Smooth muscle cell (in vitro differentiated cells): ENCODE results near the gene SLC37A1. TPM values are rescaled to one million over a fixed set of nuclear protein-coding genes. Genes with fewer than 3 reads are reported as not detected.

ENCODE experiments used
- DNase-seq: peaks from one replicate; lab custom pipeline; 2025; ENCODE audit not compliant: unreplicated experiment; lab: John Stamatoyannopoulos, UW
- H2AFZ ChIP-seq: fragments of 200-600 bp; sonication (generic); 2 replicates; pipeline ENCODE4 v1.6.0; 2016; ENCODE audit warnings: antibody characterized with exemption, low read depth, mild to moderate bottlenecking
- H3F3A ChIP-seq: fragments of 200-600 bp; sonication (generic); 2 replicates; pipeline ENCODE4 v1.6.0; 2017; ENCODE audit warnings: antibody characterized with exemption, low read depth
- H3K27ac ChIP-seq: fragments of 200-600 bp; sonication (generic); 2 replicates; pipeline ENCODE4 v1.5.1; 2016; ENCODE audit warnings: low read depth, mild to moderate bottlenecking
- H3K27me3 ChIP-seq: fragments of 200-600 bp; sonication (generic); 2 replicates; pipeline ENCODE4 v1.6.1; 2016; ENCODE audit warnings: low read depth, mild to moderate bottlenecking
- H3K36me3 ChIP-seq: fragments of 200-600 bp; sonication (generic); 2 replicates; pipeline ENCODE4 v1.5.1; 2016; ENCODE audit warnings: low read depth
- H3K4me1 ChIP-seq: fragments of 200-600 bp; sonication (generic); 2 replicates; pipeline ENCODE4 v1.5.1; 2016; ENCODE audit warnings: low read depth
- H3K4me2 ChIP-seq: fragments of 200-600 bp; sonication (generic); 2 replicates; pipeline ENCODE4 v1.6.0; 2016; ENCODE audit warnings: mild to moderate bottlenecking
- H3K4me3 ChIP-seq: fragments of 200-600 bp; sonication (generic); 2 replicates; pipeline ENCODE4 v1.5.1; 2016; ENCODE audit warnings: mild to moderate bottlenecking
- H3K79me2 ChIP-seq: fragments of 200-600 bp; sonication (generic); 2 replicates; pipeline ENCODE4 v1.6.0; 2016; ENCODE audit warnings: low read depth, mild to moderate bottlenecking
- H3K9ac ChIP-seq: fragments of 200-600 bp; sonication (generic); 2 replicates; pipeline ENCODE4 v1.6.0; 2016; ENCODE audit warnings: low read depth
- H3K9me3 ChIP-seq: fragments of 200-600 bp; sonication (generic); replicated peaks from 2 replicates; pipeline ENCODE4 v1.5.1; 2016; ENCODE audit warnings: low read depth
- H4K20me1 ChIP-seq: fragments of 200-600 bp; sonication (generic); 2 replicates; pipeline ENCODE4 v1.6.0; 2016; ENCODE audit warnings: low read depth
- WGBS: methylation state at CpG from one replicate; pipeline ENCODE4 v1.1.7; 2016; ENCODE audit warnings: low lambda C conversion rate; 5-methylcytosine and 5-hydroxymethylcytosine counted together
- polyA plus RNA-seq: library from polyadenylated mRNA; unstranded; fragments of >200 nt; fragmentation: Nextera tagmentation; extraction: Ambion mirVana; gene quantifications from 2 replicates; pipeline ENCODE4 v1.2.1, GENCODE V29; 2016
- total RNA-seq: library from RNA; depleted of rRNA; stranded (reverse); fragments of >200 nt; gene quantifications from 2 replicates; pipeline ENCODE4 v1.2.3, GENCODE V29; 2014
- TF ChIP-seq, protein P1 (sequence below): fragments of 200-600 bp; sonication (generic); IDR thresholded peaks from 2 replicates; pipeline ENCODE4 v1.5.1; 2017; ENCODE audit warnings: borderline replicate concordance, mild to moderate bottlenecking, antibody characterized with exemption; ENCODE audit not compliant: insufficient read depth, poor library complexity, severe bottlenecking

The SLC37A1 gene
- total and polyA plus RNA-seq, 2 experiments from 2014 or later = 15.0 to 18.0 TPM

GRCh38 chr21:42547906-42548365 is 34.3 kb downstream of the SLC37A1 start:
- Histone ChIP-seq H3K4me2 (no peak overlapping the region), H3K27ac (no peak overlapping the region), H3K27me3 (no peaks in the 10 kb centered on the region), H3K9me3 (no peaks in the 10 kb centered on the region), H3K4me1 (no peaks in the 10 kb centered on the region), H3F3A (no peaks in the 10 kb centered on the region), H3K79me2 (no peaks in the 10 kb centered on the region), H3K9ac (no peak overlapping the region), H4K20me1 (no peaks in the 10 kb centered on the region), H3K36me3 (no peaks in the 10 kb centered on the region), H2AFZ (no peak overlapping the region), H3K4me3 (no peak overlapping the region)
- WGBS = 98% methylated on average over 20 of the region's 22 CpGs
- TF ChIP-seq, protein P1, sequence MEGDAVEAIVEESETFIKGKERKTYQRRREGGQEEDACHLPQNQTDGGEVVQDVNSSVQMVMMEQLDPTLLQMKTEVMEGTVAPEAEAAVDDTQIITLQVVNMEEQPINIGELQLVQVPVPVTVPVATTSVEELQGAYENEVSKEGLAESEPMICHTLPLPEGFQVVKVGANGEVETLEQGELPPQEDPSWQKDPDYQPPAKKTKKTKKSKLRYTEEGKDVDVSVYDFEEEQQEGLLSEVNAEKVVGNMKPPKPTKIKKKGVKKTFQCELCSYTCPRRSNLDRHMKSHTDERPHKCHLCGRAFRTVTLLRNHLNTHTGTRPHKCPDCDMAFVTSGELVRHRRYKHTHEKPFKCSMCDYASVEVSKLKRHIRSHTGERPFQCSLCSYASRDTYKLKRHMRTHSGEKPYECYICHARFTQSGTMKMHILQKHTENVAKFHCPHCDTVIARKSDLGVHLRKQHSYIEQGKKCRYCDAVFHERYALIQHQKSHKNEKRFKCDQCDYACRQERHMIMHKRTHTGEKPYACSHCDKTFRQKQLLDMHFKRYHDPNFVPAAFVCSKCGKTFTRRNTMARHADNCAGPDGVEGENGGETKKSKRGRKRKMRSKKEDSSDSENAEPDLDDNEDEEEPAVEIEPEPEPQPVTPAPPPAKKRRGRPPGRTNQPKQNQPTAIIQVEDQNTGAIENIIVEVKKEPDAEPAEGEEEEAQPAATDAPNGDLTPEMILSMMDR = no peak
- no peak for DNase-seq

DNA sequence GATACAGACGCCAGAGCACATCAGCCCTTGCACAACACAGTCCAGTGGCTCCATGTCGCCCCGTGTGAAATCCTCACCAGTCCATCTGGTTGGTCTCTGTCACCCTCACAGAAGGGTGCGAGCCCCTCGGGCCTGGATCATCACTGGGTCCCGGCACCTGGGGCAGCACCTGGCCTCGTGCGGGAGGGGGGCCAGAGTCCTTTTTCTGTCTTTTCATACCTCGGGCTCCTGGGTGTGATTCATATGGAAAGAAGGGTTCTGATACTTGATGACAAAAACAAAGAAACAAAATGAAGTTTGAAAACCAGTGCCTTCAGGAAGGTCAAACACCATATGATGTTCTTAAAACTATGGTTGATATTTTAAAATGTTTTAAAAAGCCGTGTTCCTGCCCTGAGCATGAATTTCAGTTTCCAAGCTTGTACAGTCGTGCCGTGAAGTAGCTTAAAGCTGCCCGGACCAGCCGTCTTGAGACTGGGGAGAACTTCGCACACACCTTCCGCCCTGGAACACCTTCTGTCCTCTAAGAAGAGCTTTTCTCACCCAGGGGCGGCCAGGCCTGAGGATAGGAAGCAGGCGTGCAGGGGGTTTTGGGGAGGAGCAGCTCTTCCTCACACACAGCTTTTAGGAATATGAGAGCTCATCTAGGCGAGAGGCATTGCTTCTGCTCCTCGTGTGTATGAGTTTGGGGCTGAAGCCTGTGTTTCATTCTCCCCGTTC is 35.2 kb downstream of the SLC37A1 start:
- H3K4me1 ChIP-seq = no peaks in the 10 kb centered on the region
- 98% methylated on average over 21 of the region's 21 CpGs for WGBS

GRCh38 chr21:42550817-42551216 is 37.2 kb downstream of the SLC37A1 start:
- no peaks in the 10 kb centered on the region for H3K9me3 ChIP-seq
- no peaks in the 10 kb centered on the region for H3F3A ChIP-seq
- no peak for DNase-seq
- H3K27ac ChIP-seq = no peak overlapping the region
- H4K20me1 ChIP-seq = no peaks in the 10 kb centered on the region
- H3K79me2 ChIP-seq = no peaks in the 10 kb centered on the region
- no peak overlapping the region for H3K4me2 ChIP-seq
- H3K36me3 ChIP-seq = no peaks in the 10 kb centered on the region
- H3K4me3 ChIP-seq = no peak overlapping the region
- H3K27me3 ChIP-seq = no peaks in the 10 kb centered on the region
- TF ChIP-seq, protein P1 = no peak
- H3K9ac ChIP-seq = no peak overlapping the region
- H2AFZ ChIP-seq = no peak overlapping the region
- WGBS = 68% methylated on average over 3 of the region's 3 CpGs
- H3K4me1 ChIP-seq = no peaks in the 10 kb centered on the region

More for the DNA sequence above, 35.2 kb downstream of the SLC37A1 start:
- TF ChIP-seq, protein P1 = no peak
- no peak overlapping the region for H3K4me3 ChIP-seq
- H3K4me2 ChIP-seq = no peak overlapping the region
- H3K9me3 ChIP-seq = no peaks in the 10 kb centered on the region
- no peaks in the 10 kb centered on the region for H3K27me3 ChIP-seq
- H3K27ac ChIP-seq = no peak overlapping the region
- H2AFZ ChIP-seq = no peak overlapping the region
- DNase-seq = no peak
- no peak overlapping the region for H3K9ac ChIP-seq
- no peaks in the 10 kb centered on the region for H3F3A ChIP-seq
- H3K36me3 ChIP-seq = no peaks in the 10 kb centered on the region
- H3K79me2 ChIP-seq = no peaks in the 10 kb centered on the region
- H4K20me1 ChIP-seq = no peaks in the 10 kb centered on the region
